Body of pancreas (tissue), 4 donors: Measurements from ENCODE around the gene SLC28A3.

Experiments
- POLR2A ChIP-seq, 3 donors: fragments of 450-650 bp; IDR thresholded peaks; one replicate each; pipeline ENCODE4 v1.6.1; 2016; ENCODE audit warnings: antibody characterized with exemption in 3 of 3, mild to moderate bottlenecking in 2 of 3
- TF ChIP-seq, protein P1 (sequence below), 7 experiments: fragments of 450-650 bp in 4 of 7; fragments of 200-600 bp in 3 of 7; sonication (generic) in 3 of 7; IDR thresholded peaks; one replicate each; pipeline ENCODE4 v1.5.1; 2016 to 2019; ENCODE audit warnings: antibody characterized with exemption in 7 of 7

DNA sequence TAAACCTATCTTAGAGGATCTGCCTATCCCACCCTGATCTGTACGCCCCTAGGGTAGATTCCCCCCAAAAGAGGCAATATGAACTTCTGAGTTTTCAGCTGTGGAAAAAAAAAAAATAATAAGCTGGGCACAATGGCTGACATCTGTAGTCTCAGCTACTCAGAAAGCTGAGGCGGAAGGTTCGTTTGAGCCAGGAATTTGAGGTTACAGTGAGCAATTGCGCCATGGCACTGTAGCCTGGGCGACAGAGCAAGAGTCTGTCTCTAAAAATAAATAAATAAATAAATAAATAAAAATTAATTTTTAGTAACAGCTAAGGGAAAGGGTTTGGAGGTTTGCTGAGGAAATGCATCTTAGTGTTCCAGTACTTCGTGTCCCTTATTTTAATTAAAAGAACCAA lies 21.1 kb upstream of the SLC28A3 start:
- TF ChIP-seq, protein P1, sequence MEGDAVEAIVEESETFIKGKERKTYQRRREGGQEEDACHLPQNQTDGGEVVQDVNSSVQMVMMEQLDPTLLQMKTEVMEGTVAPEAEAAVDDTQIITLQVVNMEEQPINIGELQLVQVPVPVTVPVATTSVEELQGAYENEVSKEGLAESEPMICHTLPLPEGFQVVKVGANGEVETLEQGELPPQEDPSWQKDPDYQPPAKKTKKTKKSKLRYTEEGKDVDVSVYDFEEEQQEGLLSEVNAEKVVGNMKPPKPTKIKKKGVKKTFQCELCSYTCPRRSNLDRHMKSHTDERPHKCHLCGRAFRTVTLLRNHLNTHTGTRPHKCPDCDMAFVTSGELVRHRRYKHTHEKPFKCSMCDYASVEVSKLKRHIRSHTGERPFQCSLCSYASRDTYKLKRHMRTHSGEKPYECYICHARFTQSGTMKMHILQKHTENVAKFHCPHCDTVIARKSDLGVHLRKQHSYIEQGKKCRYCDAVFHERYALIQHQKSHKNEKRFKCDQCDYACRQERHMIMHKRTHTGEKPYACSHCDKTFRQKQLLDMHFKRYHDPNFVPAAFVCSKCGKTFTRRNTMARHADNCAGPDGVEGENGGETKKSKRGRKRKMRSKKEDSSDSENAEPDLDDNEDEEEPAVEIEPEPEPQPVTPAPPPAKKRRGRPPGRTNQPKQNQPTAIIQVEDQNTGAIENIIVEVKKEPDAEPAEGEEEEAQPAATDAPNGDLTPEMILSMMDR (IDR thresholded peaks at IDR 0.05), result no peak
- TF ChIP-seq POLR2A (IDR thresholded peaks at IDR 0.05), result no peak
